IPS-NIHi11 (cell line): Measurements from ENCODE around the gene TNFSF9.
"Not testable (repeated sequence)": the region's sequence is repeated elsewhere in the genome, so short reads cannot be mapped to it uniquely, and the experiment has no call there.

Experiments used
- DNase-seq: peaks from one replicate; pipeline ENCODE4 v3.0.0; 2012; ENCODE audit warnings: mixed read lengths, low spot score

TNFSF9 gene

GRCh38 chr19:6572217-6572616 is 41.4 kb downstream of the TNFSF9 start:
- no peak for DNase-seq

GRCh38 chr19:6573350-6573749 is 42.5 kb downstream of the TNFSF9 start:
- DNase-seq: no peak

- DNase-seq: no peak
Observed at GRCh38 chr19:6576869-6577475, 46.1 kb downstream of the TNFSF9 start.

GRCh38 chr19:6577476-6578125 is 46.8 kb downstream of the TNFSF9 start:
- no peak for DNase-seq

- DNase-seq: no peak
Observed at GRCh38 chr19:6579450-6580178, 48.8 kb downstream of the TNFSF9 start.

GRCh38 chr19:6580313-6580712 is 49.5 kb downstream of the TNFSF9 start:
- DNase-seq: no peak

GRCh38 chr19:6582515-6583484 is 52.0 kb downstream of the TNFSF9 start:
- DNase-seq: not testable (repeated sequence)
